GM18861 (cell line): ENCODE data around the gene ANKRD26.
"Not testable (repeated sequence)": the region's sequence is repeated elsewhere in the genome, so short reads cannot be mapped to it uniquely, and the experiment has no call there.

Source experiments
- ATAC-seq: cut with Tn5 transposase; IDR thresholded peaks from one replicate; pipeline ENCODE4 v1.9.1; 2021; ENCODE audit not compliant: unreplicated experiment

ANKRD26 gene

DNA sequence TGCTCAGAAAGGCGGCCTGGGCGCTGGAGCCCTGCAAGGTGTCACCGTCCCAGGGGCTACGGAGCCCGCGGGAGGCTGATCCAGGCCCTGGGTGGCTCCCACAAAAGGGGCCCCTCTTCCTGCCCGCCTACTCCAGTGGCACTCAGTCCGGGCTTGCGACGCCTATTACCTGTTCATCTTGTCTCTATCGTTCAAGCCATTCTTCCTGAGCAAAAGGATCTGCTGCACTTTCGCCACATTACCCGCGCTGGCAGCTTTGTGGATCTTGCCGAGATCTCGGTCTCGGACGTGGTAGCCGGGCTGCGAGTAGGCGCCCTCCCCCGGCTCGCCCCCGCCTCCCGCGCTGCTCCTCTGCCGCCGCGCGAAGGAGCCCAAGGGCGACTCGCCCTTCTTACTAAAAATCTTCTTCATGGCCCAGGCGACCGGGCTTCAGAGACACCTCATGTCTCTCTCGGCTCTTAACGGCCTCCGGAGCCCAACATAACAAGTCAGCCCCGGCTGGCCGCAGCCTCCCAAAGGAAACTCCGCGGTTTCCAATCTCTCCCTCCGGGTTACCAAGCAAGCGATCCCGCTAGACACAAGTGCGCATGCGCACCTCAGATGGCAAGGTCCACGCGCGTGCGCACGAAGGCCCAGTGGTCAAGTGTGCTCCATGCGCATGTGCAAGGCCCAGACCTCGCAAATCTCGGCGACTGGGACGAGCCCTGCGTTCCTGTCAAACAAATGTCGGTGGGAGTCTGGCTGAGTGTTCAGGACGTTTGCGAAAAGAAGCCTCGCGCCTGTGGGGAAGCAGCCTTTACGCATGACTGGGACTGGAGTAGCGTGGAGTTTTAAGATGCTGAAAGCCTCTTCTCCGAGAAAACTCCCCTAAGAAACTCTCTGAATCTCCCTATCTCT is at the start of gene ANKRD26:
Gene ANKRD26, minus strand, starts transcription at position 579 of the 897 bp plus-strand sequence. Its CDS starts 168 bp downstream, at position 411.
- peak; percentile 70 for ATAC-seq

DNA sequence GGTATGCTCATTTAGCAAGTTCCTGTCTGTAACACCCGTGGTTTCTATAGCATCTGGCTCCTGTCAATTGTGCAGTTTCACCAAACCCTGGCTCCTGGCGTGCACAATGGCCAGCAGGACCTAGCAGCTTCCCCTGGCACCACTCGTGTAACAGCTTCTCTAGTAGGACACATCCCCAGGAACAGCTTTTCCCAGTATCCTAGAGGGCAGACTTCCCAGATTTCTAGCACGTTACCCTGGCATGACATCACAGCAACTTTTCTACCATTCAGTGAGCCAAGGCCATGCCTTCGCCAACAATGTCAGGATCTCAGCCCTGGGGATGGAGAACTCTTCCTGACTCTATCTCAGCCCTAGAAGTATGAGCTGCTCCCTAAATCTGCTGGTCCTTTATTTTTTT is 47.4 kb upstream of the ANKRD26 start:
- ATAC-seq, result no peak

DNA sequence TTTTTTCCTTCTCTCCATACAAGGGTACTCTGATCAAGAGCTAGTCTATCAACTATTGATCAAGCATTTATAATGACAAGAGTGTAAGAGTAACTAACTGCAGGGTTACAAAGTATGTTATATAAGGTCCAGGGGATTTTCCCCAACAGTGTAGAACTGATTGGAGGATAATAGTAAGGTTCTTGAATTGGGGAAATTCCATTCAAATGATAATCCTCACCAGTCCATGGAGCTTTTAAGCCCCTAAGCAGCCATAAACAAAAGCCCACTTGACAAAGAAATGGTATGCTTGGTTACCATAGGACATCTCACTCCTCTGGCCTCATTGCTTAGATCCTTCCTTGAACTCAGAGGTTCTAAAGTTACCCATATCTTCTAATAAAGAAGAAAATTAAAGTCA is 45.6 kb upstream of the ANKRD26 start:
- no peak for ATAC-seq

DNA sequence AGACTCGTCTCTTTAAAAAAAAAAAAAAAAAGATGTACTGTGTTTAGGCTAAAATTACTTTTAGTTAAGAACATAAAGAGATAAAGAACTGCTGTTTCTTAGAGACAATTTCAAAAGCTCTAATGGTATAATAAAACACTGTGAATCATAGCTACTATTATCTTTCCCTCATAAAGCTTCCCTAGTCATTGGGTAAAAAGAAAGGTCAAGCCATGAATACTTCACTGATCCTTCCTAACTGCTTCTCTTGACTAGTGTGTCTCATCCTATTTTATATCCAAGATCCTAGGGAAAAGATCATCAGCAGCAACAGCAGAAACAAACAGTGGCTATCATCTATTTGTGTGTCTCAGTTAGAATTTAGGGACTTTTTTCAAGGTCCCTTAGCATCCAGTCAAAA is 43.4 kb upstream of the ANKRD26 start:
- no peak for ATAC-seq

DNA sequence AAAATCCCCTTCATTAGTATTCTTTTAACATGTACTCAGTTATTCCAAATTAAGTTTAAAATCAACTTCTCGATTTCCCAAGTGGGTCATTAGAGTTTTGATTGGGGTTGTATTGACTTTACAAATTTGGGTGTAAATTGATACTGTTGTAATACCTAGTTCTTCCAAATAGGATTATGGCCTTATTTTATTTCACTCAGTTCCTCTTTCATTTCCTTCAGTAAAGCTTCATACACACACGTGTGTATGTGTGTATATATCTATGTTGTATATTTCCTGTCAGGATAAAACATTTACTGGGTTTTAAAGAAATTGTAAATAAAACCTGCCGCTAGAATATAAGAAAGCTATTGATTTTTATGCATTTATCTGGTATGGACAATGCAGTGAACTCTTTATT is 38.0 kb upstream of the ANKRD26 start:
- no peak for ATAC-seq

DNA sequence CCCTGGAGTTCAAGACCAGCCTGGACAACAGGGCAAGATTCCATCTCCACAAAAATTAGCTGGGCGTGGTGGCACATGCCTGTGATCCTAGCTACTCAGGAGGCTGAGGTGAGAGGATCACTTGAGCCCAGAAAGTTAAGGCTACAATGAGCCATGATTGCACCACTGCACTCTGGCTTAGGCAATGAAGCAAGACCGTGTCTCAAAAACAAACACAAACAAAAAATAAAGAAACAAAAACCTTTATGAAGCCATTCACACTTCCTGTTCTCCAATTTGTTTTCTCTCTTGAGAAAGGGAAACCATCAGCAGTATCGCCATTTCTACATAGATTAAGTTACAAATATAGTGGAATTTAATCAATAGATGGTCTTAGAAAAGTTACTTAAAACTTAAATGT is 34.1 kb upstream of the ANKRD26 start:
- ATAC-seq, result no peak

DNA sequence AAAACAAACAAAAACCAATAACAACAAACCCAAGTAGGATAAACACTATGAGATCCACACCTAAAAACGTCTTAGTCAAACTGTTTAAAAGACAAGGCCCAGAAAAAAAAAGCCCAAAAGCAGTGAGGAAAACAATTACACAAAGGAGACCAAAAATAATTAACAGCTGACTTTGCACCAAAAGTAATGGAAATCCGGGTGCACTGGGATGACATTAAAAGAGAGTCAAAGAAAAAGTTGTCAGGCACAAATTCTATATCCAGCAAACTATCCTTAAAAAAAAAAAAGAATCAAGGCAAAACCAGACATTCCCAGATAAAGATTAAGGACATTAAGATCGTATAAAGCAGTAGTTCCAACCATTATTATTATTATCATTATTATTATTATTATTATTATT is 7.9 kb upstream of the ANKRD26 start:
- no peak for ATAC-seq

DNA sequence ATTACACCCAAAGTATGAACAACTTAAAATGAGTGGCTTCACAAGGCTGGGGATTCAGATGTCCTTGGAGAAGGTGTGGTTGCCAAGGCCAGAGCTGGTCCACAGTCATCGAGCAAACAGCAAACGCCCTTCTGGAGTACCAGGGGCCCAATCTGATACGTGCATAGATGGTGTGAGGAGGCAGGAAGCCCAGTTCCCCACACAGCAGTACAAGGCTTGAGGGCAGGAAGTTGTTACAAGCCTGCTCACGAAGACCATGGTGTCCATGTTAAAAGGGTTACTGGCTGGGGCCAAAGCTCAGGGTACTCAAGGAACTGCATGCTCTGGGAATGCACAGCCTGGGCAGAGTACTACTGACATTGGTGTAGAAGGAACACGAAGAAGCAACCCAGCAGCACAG is 4.6 kb upstream of the ANKRD26 start:
- no peak for ATAC-seq

DNA sequence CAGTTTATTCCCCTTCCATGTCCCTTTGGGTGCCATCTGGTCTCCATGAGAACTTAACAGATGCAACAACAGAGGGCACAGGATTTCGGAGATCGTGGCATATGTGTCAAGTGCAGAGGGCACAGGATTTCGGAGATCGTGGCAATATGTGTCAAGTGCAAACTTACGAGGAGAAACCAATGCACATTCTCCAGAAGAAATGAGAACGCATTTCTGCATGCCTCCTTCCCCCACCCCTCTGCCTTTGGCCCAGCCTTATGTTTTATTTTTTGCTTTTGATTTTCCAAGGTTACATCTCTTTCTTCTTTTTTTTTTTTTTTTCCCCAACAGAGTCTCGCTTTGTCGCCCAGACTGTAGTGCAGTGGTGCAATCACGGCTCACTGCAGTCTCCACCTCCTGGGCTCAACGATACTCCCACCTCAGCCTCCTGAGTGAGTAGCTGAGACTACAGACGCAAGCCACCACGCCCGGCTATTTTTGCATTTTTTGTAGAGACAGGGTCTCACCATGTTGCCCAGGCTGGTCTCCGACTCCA is 586 bp upstream of the ANKRD26 start:
- ATAC-seq, result no peak

DNA sequence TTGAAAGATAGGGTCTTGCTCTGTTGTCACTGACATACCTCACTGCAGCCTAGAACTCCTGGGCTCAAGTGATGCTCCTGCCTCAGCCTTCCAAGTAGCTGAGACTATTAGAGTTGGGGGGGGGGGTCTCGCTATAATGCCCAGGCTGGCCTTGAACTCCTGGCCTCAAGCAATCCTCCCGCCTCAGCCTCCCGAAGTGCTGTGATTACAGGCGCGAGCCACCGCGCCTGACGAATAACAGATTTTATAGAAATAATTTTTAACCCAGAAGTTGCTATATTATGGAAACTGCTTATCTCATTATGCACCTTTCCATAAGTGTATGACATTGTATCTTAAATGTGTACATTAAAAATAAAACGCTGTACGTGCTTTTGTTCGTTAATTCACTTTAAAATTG is 846 bp downstream of the ANKRD26 start:
- ATAC-seq, result no peak

DNA sequence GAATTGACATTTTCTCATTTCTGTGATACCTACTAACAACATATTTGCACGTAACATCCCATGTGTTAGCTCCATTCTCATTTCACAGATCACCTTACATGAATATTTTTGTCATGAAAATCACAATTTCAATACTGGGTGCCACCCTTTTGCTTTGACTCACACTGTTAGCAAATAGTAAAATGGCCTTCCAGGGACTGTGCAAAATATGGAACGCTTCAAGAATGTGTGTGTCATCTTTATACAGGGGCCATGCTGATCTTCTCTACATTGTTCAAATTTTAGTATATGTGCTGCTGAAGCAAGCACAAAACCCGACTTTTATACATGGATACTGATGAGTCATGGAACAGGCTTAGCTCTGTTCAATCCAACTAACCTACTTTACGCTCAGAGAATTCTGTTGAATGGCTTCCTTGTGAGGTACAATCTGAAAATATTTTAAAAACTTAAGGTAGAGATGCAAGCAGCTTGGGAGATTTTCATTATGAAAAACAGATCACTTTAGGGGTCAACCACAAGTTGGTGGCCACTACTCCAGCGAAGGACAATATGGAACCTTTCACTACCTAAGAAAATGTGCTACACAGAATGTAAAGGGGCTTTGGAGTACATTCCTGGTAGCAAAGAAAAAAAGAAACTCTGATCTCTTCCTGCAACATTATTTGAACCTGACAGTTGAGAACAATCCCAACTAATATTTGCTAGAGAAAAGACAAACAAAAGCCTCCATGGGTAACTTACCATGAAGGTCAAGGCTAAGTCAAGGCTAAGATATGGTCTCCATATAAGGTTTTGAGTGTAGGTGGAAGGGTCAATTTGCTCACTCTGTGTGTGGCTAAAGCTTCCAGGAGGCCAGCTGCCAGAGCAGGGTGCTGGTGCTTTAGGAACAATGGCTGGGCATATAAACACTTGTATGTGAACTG is 11.9 kb downstream of the ANKRD26 start:
- no peak for ATAC-seq

DNA sequence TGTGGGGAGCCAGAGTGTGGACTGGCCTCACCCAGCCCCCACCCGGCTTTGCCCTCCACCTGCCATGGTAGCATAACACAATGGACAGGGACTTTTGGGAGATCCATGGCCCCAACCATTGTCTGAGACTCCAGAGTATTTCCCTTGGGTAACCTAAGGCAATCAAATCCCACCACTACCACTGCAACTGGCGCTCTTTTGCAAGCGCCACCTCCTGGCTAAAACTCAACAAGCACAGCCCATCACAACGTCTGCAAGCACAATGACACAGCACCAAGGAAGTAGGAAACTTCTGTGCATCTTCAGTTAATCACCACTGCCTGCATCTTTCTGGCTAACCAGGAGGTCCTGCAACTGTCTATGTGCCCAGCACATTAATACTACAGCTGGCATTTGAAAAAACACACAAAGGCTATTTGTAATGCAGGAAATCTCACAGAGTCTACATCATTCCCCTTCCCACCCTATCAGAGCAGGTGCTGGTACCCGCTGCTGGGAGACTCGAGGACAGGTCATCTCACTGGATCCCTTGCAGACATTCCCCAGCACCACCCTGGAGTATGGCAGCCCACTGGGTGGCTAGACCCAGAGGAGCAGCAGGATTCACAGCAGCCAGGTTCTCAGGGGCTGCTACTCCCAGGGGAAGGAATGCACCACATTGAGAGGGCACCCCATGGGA is 27.7 kb downstream of the ANKRD26 start:
- ATAC-seq, result no peak

DNA sequence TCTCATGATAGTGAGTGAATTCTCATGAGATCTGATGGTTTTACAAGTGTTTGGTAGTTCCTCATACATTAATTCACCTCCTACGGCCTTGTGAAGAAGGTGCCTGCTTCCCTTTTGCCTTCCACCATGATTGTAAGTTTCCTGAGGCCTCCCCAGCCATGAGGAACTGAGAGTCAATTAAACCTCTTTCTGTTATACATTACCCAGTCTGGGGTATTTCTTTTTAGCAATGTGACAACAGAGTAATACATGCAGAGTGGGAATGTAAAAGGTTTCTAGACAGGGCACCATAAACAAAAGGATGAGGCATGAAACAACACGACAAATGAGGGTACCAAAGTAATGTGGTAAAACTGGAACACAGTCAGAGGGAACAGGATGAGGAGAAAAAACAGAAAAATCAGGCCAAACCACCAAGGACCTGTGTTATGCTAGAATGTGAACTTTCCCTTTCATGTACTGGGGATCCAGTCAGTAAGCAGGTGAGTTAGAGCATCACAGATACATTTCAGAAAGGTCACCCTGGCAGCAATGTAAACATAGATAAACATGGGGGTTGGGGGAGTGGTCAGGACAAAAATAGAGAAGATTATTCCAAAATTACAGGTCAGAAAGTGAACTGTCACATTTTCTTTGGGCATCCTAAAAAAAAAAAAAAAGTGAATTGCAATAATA is 31.9 kb downstream of the ANKRD26 start:
- ATAC-seq, result no peak

DNA sequence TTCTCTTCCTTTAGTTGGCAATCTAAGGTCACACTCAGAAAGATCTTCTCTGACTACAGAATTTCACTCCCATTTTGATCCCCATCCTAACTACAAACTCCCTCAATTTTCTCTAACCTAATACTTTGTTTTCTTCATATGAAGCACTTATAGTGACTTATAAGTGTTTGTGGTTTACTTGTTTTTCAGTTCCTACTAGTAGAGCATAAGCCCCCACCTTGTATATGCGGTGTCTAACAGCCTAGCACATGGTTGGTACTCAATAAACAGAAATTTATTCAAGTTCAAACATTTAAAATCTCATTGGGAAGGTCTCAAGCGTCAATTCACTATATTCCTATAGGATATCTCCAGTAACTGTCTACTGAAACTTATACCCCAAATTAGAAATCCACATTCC is 35.2 kb downstream of the ANKRD26 start:
- no peak for ATAC-seq

DNA sequence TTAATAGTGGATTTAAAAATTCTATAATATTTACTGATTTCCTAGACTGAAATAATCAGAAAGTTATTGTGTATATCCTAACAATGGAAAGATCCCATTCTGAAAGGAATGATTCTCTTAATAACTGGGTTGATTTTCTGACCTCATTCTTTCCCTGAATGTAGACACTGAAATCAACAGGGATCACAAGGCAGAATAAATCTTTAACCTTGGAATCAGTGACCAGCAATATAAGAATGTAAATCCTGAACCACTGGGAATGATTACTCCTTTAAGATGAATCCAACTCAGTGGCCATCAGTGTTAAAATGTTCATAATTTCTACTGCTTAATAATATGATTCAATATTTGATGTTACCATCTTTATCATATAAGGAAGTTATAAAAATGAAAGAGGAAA is 47.6 kb downstream of the ANKRD26 start:
- no peak for ATAC-seq

DNA sequence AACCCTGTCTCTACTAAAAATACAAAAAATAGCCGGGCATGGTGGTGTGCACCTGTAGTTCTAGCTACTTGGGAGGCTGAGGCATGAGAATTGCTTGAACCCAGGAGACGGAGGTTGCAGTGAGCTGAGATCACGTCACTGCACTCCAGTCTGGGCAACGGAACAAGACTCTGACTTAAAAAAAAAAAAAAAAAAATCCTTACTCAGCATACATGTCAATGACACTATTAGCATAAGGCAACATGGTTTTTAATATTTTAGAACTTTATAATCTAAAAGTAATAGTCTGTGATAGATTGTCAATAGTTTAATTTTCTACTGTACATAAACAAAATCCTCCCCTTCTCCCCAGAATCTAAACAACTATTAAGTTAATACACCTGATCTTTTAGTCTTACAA is 55.0 kb downstream of the ANKRD26 start:
- ATAC-seq, result not testable (repeated sequence)

DNA sequence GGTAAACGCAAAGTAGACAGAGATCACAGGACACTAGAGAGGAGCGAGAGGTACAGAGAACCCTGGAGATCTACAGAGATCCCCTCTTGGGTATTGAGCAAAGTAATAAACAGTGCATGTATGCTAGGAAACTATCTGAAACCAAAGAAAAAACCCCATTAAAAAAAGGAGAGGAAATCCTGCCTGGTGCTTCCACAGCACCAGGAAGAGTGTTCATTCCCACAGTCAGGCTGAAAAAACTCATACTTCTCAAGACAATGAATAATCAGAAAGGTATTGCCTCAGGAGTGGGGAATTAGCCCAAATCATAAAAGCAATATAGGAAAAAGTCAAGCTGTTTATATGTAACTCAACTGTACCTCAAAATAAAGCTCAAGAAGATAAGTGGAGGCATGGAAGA is 59.1 kb downstream of the ANKRD26 start:
- ATAC-seq, result no peak

DNA sequence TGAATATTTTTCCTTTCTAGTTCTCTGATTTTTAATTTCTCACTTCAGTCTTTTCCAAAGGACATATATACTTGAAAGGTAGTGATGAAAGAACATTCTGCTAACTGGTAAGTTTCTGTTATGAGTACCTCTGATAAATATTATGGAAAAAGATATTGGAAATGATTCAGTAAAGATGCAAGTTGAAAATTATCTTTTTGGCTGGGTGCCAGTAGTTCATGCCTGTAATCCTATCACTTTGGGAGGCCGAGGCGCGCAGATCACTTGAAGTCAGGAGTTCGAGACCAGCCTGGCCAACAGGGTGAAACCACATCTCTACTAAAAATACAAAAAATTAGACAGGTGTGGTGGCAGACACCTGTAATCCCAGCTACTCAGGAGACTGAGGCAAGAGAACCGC is 62.1 kb downstream of the ANKRD26 start:
- no peak for ATAC-seq

DNA sequence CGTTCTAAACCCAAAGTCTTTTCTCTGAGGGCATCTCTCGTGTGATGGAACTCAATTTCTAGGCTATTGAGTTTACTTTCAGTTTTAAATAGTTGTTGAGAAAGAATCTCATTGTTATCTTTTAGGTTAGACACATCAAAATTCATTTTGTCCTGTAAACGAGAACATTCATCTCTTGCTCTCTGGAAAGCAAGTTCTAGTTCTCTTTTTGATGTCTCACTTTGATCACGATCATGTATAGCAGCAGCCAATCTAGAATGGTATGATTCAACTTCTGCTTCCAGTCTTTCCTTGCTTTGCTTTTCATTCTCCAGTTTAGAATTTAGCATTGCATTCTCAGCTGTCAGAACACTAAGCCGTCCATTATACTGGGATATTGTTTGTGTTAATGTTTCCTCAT is 65.1 kb downstream of the ANKRD26 start:
- no peak for ATAC-seq

DNA sequence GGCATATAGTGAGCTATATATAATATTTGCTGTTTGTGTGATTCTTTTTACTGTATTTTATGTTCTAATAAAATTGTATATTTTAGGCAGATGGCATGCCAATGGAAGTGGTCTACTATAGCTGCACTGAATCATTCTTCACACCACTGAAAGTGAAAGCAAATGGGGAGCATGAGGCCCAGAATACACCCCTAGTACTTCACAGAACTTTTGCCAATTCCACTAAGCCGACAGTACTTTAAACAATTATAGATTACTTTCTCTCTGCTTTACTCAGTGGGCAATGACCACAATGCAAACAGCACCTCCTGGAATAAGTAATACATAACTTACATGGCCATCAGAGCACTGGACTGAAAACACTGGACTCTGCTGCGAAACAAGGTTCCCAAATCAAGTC is 70.2 kb downstream of the ANKRD26 start:
- ATAC-seq, result no peak

DNA sequence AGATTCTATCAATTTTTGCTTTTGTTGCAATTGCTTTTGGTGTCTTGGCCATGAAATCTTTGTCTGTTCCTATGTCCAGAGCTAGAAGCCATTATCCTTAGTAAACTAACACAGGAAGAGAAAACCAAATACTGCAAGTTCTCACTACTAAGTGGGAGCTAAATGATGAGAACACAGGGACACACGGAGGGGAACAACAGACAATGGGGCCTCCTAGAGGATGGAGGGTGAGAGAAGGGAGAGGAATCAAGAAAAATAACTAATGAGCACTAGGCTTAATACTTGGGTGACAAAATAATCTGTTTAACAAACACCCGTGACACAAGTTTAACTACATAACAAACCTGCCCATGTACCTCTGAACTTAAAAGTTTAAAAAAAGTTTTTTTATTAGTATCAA is 78.2 kb downstream of the ANKRD26 start:
- ATAC-seq, result no peak
